ENCODE results near the gene CARNS1. TPM values are rescaled to one million over a fixed set of nuclear protein-coding genes. Genes with fewer than 3 reads are reported as not detected.

The CARNS1 gene
- polyA plus RNA-seq, 1 donor from 2014 or later = not detected

- Histone ChIP-seq H3K36me3 (ENCODE audit: insufficient read depth, low read length) (no peaks in the 10 kb centered on the region), H3K27me3 (ENCODE audit: insufficient read depth, low read depth, low read length) (no peaks in the 10 kb centered on the region), H4K20me1 (ENCODE audit: insufficient read depth) (no peaks in the 10 kb centered on the region), H3K9me2 (ENCODE audit: insufficient read depth, low read length) (no peaks in the 10 kb centered on the region), H3K4me3 (ENCODE audit: low read length) (no peak overlapping the region), H2AFZ (ENCODE audit: low read depth, low read length) (no peak overlapping the region), H3K27ac (ENCODE audit: low read length) (no peak overlapping the region), H3K9ac (ENCODE audit: low read length) (no peak overlapping the region), H3K4me2 (ENCODE audit: low read length) (no peak overlapping the region), H3K9me3 (ENCODE audit: low read length) (no peaks in the 10 kb centered on the region), H3F3A (ENCODE audit: insufficient read depth, low read length, poor library complexity, severe bottlenecking) (no peaks in the 10 kb centered on the region), H3K79me2 (replicated peaks; ENCODE audit: insufficient read depth, low read length) (peaks cover 9% of the 10 kb centered on the region)
- TF ChIP-seq EZH2 (IDR thresholded peaks at IDR 0.05; ENCODE audit: borderline replicate concordance, insufficient read depth, low read length, poor library complexity, severe bottlenecking) (no peak), SMC3 (conservative IDR thresholded peaks at IDR 0.05; ENCODE audit: poor library complexity) (no peak), TAF1 (IDR thresholded peaks at IDR 0.05; ENCODE audit: low read depth) (no peak), MXI1 (conservative IDR thresholded peaks at IDR 0.05; ENCODE audit: poor library complexity, severe bottlenecking) (no peak), EP300 (conservative IDR thresholded peaks at IDR 0.05; ENCODE audit: poor library complexity, severe bottlenecking) (no peak), RAD21 (conservative IDR thresholded peaks at IDR 0.05) (no peak), REST (IDR thresholded peaks at IDR 0.05; ENCODE audit: borderline replicate concordance) (no peak), POLR2AphosphoS5 (IDR thresholded peaks at IDR 0.05) (no peak)
- TF ChIP-seq, protein P1, sequence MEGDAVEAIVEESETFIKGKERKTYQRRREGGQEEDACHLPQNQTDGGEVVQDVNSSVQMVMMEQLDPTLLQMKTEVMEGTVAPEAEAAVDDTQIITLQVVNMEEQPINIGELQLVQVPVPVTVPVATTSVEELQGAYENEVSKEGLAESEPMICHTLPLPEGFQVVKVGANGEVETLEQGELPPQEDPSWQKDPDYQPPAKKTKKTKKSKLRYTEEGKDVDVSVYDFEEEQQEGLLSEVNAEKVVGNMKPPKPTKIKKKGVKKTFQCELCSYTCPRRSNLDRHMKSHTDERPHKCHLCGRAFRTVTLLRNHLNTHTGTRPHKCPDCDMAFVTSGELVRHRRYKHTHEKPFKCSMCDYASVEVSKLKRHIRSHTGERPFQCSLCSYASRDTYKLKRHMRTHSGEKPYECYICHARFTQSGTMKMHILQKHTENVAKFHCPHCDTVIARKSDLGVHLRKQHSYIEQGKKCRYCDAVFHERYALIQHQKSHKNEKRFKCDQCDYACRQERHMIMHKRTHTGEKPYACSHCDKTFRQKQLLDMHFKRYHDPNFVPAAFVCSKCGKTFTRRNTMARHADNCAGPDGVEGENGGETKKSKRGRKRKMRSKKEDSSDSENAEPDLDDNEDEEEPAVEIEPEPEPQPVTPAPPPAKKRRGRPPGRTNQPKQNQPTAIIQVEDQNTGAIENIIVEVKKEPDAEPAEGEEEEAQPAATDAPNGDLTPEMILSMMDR (IDR thresholded peaks at IDR 0.05; ENCODE audit: poor library complexity, severe bottlenecking) = no peak
Observed at GRCh38 chr11:67431346-67432249, 16.1 kb downstream of the CARNS1 start.

DNA sequence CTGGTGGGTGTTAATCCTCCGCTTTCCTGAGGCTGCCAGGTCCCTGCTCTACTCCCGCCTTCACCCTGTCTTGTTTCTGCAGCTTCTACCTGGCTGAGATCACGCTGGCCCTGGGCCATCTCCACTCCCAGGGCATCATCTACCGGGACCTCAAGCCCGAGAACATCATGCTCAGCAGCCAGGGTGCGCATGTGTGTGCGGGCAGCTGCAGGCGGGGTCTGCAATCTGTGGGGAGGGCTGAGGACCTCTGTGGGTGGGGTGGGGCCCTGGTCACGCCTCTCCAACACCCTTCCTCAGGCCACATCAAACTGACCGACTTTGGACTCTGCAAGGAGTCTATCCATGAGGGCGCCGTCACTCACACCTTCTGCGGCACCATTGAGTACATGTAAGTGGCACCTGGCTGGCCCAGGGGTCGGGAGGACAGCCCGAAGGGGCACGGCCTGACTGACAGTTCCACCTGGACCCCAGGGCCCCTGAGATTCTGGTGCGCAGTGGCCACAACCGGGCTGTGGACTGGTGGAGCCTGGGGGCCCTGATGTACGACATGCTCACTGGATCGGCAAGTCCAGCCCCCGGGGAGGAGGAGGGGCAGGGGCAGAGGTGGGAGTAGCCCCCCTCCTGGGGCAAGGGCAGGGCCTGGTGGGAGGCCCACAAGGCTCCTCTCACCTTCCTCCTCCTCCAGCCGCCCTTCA lies 17.3 kb downstream of the CARNS1 start:
- H4K20me1 ChIP-seq (ENCODE audit: insufficient read depth) = no peaks in the 10 kb centered on the region
- H3K4me2 ChIP-seq (ENCODE audit: low read length) = no peak overlapping the region
- no peaks in the 10 kb centered on the region for H3K9me3 ChIP-seq (ENCODE audit: low read length)
- peaks cover 9% of the 10 kb centered on the region for H3K79me2 ChIP-seq (replicated peaks; ENCODE audit: insufficient read depth, low read length)
- H2AFZ ChIP-seq (ENCODE audit: low read depth, low read length) = no peak overlapping the region
- TF ChIP-seq MXI1 (conservative IDR thresholded peaks at IDR 0.05; ENCODE audit: poor library complexity, severe bottlenecking) (no peak), EZH2 (IDR thresholded peaks at IDR 0.05; ENCODE audit: borderline replicate concordance, insufficient read depth, low read length, poor library complexity, severe bottlenecking) (no peak), SMC3 (conservative IDR thresholded peaks at IDR 0.05; ENCODE audit: poor library complexity) (no peak), EP300 (conservative IDR thresholded peaks at IDR 0.05; ENCODE audit: poor library complexity, severe bottlenecking) (no peak), RAD21 (conservative IDR thresholded peaks at IDR 0.05) (no peak), POLR2AphosphoS5 (IDR thresholded peaks at IDR 0.05) (no peak), TAF1 (IDR thresholded peaks at IDR 0.05; ENCODE audit: low read depth) (no peak), REST (IDR thresholded peaks at IDR 0.05; ENCODE audit: borderline replicate concordance) (no peak)
- TF ChIP-seq, protein P1 (IDR thresholded peaks at IDR 0.05; ENCODE audit: poor library complexity, severe bottlenecking) = no peak
- no peak overlapping the region for H3K4me3 ChIP-seq (ENCODE audit: low read length)
- H3K36me3 ChIP-seq (ENCODE audit: insufficient read depth, low read length) = no peaks in the 10 kb centered on the region
- no peaks in the 10 kb centered on the region for H3K27me3 ChIP-seq (ENCODE audit: insufficient read depth, low read depth, low read length)
- H3K27ac ChIP-seq (ENCODE audit: low read length) = no peak overlapping the region
- no peaks in the 10 kb centered on the region for H3K9me2 ChIP-seq (ENCODE audit: insufficient read depth, low read length)
- no peaks in the 10 kb centered on the region for H3F3A ChIP-seq (ENCODE audit: insufficient read depth, low read length, poor library complexity, severe bottlenecking)
- H3K9ac ChIP-seq (ENCODE audit: low read length) = no peak overlapping the region

Measured in neural cell (in vitro differentiated cells).